GM13976 (cell line): ENCODE data around the gene MINPP1.

Experiments used
- DNase-seq: peaks from one replicate; pipeline ENCODE4 v3.0.0; 2012; ENCODE audit warnings: low spot score
- CTCF ChIP-seq: IDR thresholded peaks from 2 replicates; pipeline ENCODE4 v1.5.1; 2012; ENCODE audit warnings: borderline replicate concordance, mild to moderate bottlenecking; ENCODE audit not compliant: insufficient read depth; ENCODE audit errors: extremely low read depth, missing control alignments, control extremely low read depth
- in situ Hi-C: fragments of 300-500 bp; cut with MboI; formaldehyde crosslinking; loops from one replicate; pipeline ENCODE4 v1.12.0; 2022; ENCODE audit warnings: low sequenced_read_pairs, mixed read lengths, inconsistent platforms; ENCODE audit not compliant: unreplicated experiment

MINPP1 gene

GRCh38 chr10:87552248-87552929 lies 47.7 kb downstream of the MINPP1 start:
- DNase-seq, result no peak
- TF ChIP-seq CTCF, result no peak
- in situ Hi-C loops, result no loop called here

GRCh38 chr10:87557409-87557808 lies 52.7 kb downstream of the MINPP1 start:
- in situ Hi-C loops, result no loop called here
- no peak for TF ChIP-seq CTCF
- DNase-seq, result no peak

- TF ChIP-seq CTCF, result no peak
- DNase-seq, result no peak
- in situ Hi-C loops, result no loop called here
These were observed 53.6 kb downstream of the MINPP1 start for GRCh38 chr10:87558333-87558732.

- TF ChIP-seq CTCF, result no peak
- in situ Hi-C loops, result no loop called here
- DNase-seq, result no peak
These were observed 54.7 kb downstream of the MINPP1 start for GRCh38 chr10:87559392-87559791.

- in situ Hi-C loops, result no loop called here
- no peak for TF ChIP-seq CTCF
- DNase-seq, result no peak
These were observed 55.9 kb downstream of the MINPP1 start for GRCh38 chr10:87560495-87561129.

GRCh38 chr10:87562750-87563149 lies 58.1 kb downstream of the MINPP1 start:
- no peak for DNase-seq
- TF ChIP-seq CTCF, result no peak
- in situ Hi-C loops, result no loop called here
